ELR (cell line): ENCODE results near the gene BNC2.

Source experiments
- DNase-seq: peaks from one replicate; pipeline ENCODE4 v3.0.0-alpha.2; 2015; ENCODE audit warnings: low read depth

Gene BNC2

DNA sequence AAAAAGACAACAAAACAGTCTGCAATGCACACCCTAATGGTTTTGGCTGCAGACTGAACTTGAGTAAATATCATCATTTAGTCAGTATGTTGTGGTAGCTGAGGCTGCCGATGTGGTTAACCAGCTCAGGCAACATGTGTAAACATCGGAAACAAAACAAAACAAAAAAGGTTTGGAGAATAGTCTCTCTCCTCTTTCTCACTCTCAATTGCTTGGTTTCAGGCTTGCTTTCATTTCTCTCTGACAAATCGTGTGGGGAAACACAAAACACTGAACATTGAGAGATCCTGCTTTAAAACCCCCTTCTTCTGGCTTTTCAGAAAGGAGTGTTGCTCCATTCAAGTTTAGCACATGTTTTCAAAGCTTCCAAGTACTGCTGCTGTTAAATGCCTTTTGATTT lies 453.3 kb downstream of the BNC2 start:
- peak; percentile 93 for DNase-seq

DNA sequence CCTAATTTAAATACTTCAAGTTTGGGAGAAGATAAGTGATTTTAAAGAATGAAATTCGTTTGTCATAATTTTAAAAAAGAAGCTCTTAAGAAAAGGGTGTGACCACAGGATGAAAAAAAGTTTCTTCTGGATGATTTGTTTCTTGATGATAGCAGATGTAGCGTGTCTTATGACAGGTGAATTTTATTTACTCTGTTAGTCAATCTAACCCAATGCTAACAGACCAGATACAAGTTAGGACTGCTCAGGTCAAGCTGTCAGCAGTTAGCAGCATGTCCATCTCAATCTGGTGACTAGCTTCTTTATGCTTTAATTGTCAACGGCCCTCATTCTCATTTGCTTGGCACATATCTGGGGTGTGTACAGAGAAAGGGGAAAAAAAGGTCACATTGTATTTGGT lies 456.0 kb downstream of the BNC2 start:
- DNase-seq = no peak

DNA sequence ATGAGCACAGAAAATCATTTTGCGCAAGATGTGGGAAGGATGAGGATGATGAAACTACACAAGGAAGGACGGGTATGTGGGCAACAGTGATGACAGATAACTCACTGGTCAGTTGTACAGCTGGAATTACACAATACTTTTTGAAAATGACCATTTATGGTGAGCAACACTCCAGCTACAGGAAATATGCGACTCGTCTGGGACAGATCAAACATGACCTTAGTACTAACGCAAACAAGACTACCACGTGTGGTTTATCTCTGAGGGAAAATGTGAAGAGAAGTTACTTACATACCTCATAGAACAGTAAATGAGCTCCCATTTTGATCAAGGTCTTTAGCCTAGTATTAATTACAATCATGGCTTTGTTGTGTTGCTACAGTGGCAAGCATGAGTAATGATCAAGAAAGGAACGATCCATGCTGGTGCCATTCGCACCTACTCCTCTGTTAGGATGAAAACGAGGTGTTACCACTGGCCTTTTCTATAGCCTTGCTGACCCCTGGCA lies 456.9 kb downstream of the BNC2 start:
- DNase-seq = peak; percentile 90

DNA sequence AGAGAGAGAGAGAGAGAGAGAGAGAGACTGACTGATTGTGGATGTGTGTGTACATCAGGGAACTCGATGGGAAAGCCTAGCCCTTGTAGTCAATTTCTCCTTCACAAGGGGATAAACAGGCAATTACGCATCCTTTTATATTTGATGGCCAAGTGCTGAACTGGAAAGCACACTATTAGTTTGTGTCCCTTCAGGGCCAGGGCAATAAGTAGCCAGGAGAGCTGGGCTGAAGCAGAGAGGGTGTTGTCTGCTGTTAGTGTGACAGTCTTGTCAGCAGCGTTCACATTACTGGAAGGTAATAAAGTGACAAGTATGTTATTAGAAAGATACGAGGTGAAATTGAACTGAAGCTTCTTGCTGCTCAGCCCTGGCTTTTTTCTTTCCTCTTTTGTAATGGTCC lies 457.7 kb downstream of the BNC2 start:
- no peak for DNase-seq

DNA sequence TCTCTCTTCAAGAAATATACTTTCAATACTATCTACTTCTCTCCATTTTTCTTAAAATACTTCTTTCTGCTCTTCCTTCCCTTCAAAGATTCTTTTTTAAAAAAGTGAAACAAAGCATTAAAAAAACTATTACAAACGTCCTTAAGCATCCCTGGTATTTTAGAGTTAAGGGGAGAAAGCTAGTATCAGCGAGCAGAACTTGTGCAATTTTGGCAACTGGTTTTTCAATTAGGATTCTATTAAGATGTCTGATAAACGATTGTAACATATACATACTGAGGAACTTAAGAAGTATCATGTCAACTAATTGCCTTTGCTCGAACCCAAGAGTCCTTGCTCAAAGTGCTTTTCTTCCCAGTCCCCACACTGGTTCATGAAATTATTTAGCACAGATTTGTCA lies 459.2 kb downstream of the BNC2 start:
- no peak for DNase-seq

DNA sequence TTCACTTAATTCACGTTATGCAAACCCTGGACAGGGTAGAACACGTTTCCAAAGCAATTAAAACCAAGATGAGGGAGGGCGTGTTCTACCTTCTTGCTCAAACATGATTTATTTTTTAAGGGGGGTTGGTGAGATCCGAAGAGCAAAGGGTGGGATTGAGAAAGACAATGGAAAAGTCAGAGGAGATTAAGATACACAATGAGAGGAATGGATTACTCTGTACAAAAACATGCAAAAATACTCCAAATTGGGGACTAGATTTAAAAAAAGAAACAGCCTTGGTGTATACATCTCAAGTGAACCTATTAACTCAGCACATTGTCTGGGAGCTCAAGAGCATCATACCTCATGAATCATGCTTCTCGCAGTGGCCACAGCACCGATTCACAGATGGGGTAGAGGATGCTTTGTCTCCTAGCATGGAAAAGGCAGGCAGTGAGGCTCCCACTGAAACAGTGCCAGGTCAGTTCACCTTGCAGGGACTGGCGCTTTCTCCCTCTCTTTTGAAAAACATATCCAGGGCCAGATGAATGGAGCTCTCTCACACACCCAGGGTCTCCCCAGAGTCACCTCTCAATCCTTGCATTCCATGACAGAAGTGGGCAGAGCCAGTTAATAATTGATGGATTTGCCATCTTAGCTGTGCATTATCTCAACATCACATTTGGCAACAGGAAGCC lies 459.7 kb downstream of the BNC2 start:
- DNase-seq = peak; percentile 72

DNA sequence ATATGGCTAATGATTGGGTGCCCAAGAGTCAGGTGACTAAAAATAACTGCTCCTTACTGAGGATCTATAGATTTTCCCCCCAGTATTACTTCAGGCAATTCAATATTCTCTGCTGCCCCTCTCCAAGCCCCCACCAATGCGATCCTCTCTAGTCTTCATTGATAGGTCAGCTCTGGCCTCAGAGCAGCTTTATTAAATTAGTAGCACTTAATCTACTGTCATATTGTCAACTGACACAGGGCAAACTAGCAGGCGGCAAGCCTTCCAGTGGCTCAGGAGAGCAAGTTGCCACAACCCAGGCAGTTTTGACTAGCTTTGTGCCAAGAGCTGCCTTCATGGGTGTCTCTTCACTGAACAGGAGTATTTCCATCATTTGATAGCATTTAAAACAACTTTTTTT lies 462.9 kb downstream of the BNC2 start:
- DNase-seq = no peak

DNA sequence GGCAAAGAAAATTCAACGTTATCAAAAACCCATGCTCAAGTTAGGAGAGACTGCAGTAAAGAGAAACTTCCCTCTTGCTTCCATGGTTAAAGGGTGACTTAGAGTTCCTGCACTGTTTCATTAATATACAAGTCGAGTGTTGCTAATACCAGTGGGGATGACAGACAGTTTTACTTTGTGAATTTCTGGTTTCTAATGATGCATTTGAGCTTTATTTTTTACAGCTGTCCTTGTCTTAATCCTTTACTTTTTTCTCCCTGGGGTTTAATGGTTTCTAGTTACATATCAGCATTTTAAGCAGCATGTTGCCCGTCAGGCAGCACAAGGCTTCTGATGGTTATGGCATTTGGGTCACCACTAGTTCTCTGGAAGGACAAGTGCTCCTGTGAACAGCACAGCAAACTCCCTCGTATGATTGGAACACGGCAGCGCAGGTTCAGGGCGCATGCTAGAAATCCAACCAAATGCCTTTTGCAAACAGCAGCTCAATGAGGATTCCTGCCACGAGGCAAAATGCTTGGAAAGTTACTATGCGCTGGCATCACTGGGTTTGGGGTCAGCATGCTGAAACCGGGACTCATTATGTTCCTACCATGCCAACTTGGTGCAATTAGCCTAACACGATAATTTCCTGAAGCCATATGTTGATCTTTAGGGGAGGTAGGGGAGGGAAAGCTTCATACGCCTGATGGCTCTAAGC lies 463.8 kb downstream of the BNC2 start:
- no peak for DNase-seq

DNA sequence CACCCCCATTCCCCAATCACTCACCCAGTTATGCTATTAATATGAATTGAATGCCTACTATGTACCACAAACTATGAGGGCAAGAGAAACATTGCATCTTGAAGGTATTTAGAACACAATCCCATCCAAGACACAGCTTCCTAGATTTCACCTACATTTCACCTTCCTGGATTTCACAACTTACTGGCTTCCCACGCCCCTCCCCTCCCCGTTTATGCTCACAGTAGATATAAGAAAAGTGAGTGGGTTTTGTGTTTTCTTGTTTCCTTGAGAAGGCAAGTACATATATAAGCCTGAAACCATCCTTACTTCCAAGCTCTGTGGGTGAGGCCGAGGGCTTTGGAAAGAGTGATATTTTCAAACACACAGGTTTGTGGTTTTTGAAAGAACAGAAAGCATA lies 465.0 kb downstream of the BNC2 start:
- no peak for DNase-seq

DNA sequence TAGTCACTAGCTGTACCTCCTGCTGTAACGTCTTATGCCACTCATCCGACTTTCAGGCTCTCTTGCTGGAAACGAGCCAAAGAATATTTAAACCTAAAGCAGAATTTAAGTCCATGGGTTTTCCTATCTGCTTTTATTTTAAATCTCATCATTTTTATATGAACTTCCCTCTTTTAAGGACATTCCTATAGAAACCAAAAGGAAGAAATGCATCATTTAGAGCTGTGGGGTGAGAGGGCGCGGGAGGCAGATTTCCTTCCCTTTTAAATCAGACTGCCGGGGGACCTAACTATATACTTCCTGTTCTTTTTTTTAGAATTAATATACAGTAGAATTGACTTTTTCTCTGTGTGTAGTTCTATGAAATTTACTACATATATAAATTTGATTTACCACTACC lies 468.8 kb downstream of the BNC2 start:
- DNase-seq = no peak

DNA sequence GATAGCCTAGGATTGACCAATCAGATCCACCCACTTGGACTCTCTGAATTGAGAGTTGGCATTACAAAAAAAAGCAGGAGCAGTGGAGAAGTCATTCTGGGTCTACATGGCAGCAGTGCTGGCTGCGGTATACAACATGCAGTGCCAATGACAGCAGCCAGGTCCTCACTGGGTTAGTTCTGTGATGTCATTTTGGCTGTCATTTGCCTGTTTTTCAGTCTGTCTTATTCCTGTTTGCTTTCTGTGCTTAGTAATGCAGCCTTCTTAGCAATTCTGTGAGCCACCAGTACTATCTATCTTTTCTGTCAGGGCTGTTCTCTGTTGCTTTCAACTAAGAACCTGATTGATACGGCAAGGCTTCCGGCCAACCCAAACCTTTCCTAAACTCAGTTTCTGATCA lies 471.8 kb downstream of the BNC2 start:
- no peak for DNase-seq

DNA sequence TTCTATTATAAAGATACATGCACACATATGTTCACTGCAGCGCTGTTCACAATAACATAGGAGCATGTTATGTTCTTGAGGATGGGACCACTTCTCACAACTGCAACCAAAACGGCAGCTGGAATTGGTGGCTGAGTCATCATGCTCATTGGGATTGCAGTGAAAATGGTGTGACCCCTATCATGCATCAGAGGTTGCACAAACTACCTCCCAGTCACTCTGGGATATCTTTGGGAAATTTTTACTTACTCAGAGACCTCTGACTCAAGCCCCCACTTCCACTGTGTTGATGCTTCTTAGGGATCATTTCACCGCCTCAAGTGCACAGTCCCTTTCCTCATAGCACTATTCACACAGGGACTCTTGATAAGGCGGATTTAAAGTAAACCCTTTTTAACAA lies 474.1 kb downstream of the BNC2 start:
- peak; percentile 74 for DNase-seq

DNA sequence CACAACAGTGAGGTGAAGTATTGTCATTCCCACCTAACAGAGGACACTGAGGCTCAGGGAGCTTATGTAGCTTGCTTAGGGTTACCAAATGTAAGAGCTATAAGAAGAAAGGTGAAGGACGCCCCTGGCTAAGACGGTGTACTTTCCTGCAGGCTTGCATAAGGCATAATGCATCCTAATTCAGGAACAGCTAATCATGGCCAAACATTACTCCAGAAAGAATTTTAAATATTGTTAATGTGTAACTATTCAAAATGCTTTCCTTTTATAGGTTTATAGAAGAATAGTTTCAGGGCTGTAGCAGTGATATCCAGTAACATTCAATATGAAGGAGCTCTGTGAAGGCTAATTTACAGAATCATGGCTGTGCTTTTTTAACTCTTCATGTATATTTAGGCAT lies 479.1 kb downstream of the BNC2 start:
- DNase-seq = no peak

DNA sequence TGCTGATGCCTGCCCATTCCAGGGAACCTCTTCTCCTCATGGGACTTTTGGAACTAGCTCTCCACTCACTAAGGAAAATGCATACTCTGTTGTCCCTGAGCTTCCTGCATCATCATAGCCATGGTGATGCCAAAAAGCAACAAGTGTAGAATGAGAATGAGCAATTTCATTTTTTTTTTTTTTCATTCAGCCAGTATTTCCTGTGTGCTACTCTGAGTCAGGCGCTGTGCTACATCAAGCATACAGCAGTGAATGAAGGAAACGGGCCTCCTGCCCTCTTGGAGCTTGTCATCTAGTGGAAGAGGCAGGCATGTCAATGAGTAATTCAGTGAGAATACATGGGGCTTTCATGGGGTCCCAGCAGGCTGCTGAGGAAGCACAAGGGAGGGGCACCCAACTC lies 483.1 kb downstream of the BNC2 start:
- peak; percentile 47 for DNase-seq

DNA sequence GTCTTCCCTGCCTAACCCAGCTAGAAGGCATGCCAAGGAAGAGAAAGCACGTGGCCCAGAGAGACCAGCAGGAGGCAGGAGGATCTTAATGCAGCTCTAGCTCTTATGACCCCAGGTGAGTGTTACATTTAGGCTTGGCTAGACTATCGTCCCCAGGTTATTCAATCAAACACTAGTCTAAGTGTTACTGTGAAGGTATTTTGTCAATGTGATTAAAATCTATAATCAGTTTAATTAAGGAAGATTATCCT lies 483.7 kb downstream of the BNC2 start:
- DNase-seq = no peak

DNA sequence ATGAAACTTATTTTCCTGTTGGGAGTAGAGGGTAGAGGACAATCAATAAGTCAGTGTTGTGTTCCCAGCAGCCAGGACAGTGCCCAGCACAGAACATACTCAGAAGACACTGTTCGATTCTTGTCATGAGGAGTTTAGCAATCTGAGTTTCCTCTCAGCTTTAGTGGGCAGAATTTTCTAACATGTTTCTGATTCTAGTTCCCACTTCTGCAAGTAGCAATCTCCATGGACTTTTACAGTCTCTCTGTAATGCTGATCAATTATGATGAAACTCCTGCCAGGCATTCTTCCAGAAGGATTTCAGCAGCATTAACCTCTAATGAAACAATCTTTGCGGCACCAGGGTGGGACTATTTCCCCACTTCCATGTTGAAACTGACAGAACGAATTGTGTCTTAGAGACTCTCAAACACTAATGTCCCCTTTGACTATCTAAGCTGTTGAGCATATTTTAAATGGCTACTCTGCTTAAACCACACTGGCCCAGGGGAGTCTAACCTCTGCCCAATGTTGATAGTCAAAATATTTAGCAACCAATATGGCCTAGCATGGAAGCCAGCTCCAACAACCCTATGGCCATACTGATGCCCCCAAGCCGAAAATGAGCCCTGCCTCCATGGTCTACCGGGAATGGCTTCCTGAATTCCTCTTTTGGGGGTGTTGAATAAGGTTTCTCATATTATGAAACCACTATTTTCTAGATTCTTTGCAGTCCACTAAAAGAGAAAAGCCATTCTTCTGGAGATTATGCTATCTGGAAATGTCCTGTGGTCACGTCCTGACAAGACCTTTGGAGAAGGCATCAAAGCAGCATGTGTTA lies 484.3 kb downstream of the BNC2 start:
- DNase-seq = peak; percentile 40

DNA sequence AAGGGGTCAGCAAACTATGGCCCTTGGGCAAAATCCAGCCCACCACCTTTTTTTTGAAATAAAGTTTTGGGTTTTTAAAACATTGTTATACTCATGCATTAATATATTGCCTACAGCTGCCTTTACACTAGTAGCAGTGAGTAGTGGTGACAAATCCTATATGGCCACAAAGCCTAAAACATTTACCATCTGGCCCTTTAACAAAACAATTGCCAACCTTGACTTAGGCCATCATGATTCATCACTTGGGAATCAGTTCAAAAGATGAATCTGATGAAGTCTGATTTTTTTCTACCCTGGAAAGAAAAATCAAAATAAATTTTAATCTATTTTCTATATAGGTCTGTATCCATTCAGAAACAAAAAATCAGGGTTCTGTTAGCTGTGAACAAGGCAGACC lies 484.9 kb downstream of the BNC2 start:
- DNase-seq = peak; percentile 91

DNA sequence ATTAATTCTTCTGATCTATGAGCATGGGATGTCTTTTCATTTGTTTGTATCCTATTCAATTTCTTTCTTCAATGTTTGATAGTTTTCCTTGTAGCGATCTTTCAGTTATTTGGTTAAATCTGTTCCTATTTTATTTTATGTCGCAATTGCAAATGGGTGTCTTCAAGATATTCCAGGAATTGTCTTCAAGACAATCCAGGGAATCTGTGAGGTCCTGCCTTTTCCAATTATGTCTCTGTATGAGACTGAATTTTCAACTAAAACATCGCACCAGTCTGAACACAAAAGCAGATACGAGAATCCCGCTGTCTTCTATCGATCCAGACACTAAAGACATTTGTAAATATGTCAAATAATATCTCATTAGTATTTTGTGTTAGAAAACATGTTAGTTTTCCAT lies 485.5 kb downstream of the BNC2 start:
- no peak for DNase-seq

DNA sequence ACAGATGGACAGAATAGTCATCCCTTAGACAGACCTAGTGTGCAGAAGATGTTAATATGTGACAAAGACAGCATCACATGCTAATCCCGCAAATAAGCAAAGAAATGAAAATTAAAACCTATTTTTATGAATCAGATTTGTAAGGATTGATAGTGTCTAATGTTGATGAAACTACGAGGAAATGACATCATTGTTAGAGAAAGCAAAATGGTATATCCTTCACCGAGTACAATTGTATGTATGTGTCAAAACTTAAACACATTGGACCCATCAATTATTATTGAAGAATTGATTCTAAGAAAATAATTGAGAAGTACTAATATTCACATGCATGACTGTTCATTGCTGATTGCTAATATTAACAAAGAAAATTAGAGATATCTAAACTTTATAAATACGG lies 493.2 kb downstream of the BNC2 start:
- no peak for DNase-seq

DNA sequence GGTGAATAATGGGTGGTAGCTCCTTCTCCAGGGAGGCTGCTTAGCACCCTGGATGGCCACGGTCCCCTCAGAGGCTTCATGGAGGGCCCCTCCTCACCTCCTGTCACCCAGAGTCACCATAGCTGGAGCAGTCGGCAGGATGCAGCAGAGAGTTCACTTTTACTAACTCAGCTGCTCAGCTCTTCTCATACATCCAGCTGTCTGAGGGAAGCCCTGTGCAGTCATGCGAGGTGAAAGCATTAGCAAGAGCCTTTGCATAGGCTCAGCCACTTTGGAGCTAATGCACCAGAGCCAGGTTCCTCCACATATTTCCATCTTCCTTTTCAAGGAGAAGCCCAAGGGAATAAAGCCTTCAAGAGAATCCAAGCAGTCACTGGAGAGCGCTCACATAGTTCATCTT lies 499.2 kb downstream of the BNC2 start:
- no peak for DNase-seq

DNA sequence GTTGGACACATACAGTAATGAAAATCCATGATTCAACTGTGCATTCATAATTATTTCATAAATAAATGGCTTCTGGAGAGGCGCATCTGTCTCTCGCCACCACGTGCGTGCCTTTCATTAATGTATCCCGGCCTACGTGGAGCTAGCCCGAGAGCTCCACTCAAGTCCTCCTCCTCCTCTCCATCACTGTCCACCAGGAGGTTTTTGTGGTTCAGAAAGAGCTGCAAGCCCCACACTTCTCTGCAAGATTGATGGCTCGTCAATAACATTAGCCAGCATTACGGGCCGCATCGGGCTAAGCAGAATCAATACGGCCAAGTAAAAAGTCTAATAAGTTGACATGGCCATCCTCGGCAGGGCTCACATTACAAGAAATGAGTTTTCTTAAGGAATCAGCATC lies 499.8 kb downstream of the BNC2 start:
- no peak for DNase-seq

DNA sequence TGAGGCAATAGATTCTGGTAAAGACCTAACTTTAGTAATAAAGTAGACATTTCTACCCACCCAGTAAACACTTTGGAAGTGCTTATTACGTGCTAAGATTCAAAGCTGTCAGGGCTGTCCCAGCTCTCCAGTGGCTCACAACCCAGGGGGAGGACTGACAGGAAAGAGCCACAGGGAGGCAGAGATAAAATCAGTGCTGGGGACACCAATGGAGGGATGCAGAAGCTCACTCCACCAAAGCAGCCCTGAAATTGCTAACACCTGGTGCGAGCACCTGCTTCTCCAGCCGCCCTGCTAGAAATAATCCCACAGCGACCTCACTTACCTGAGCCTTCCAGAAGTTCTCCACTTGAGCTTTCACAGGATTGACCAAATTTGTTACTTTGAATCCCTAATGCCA lies 501.0 kb downstream of the BNC2 start:
- DNase-seq = no peak
